ENCODE results near the gene CD40LG.

The CD40LG gene

GRCh38 chrX:136647677-136648360 is at the start of gene CD40LG:
TSS of gene CD40LG (plus strand) at chrX:136648158. CDS start at chrX:136648249, 91 bp downstream.
- no peak for DNase-seq (ENCODE audit: low read depth)

- no peak for DNase-seq (ENCODE audit: low read depth)
Observed at GRCh38 chrX:136598631-136599030, 49.3 kb upstream of the CD40LG start.

- no peak for DNase-seq (ENCODE audit: low read depth)
Observed at GRCh38 chrX:136600059-136600458, 47.9 kb upstream of the CD40LG start.

GRCh38 chrX:136607236-136607635 is 40.7 kb upstream of the CD40LG start:
- no peak for DNase-seq (ENCODE audit: low read depth)

- DNase-seq (ENCODE audit: low read depth) = no peak
Observed at GRCh38 chrX:136608295-136608933, 39.5 kb upstream of the CD40LG start.

- DNase-seq (ENCODE audit: low read depth) = no peak
Observed at GRCh38 chrX:136616987-136617685, 30.8 kb upstream of the CD40LG start.

GRCh38 chrX:136619899-136620505 is 28.0 kb upstream of the CD40LG start:
- DNase-seq (ENCODE audit: low read depth) = no peak

- no peak for DNase-seq (ENCODE audit: low read depth)
Observed at GRCh38 chrX:136620780-136621179, 27.2 kb upstream of the CD40LG start.

- no peak for DNase-seq (ENCODE audit: low read depth)
Observed at GRCh38 chrX:136622568-136622967, 25.4 kb upstream of the CD40LG start.

- DNase-seq (ENCODE audit: low read depth) = no peak
Observed at GRCh38 chrX:136623396-136623795, 24.6 kb upstream of the CD40LG start.

GRCh38 chrX:136625246-136625645 is 22.7 kb upstream of the CD40LG start:
- DNase-seq (ENCODE audit: low read depth) = no peak

GRCh38 chrX:136626237-136626636 is 21.7 kb upstream of the CD40LG start:
- no peak for DNase-seq (ENCODE audit: low read depth)

- DNase-seq (ENCODE audit: low read depth) = no peak
Observed at GRCh38 chrX:136626891-136627290, 21.1 kb upstream of the CD40LG start.

- no peak for DNase-seq (ENCODE audit: low read depth)
Observed at GRCh38 chrX:136627409-136627808, 20.5 kb upstream of the CD40LG start.

- DNase-seq (ENCODE audit: low read depth) = no peak
Observed at GRCh38 chrX:136629084-136629750, 18.7 kb upstream of the CD40LG start.

- DNase-seq (ENCODE audit: low read depth) = no peak
Observed at GRCh38 chrX:136630881-136631280, 17.1 kb upstream of the CD40LG start.

- no peak for DNase-seq (ENCODE audit: low read depth)
Observed at GRCh38 chrX:136635235-136635634, 12.7 kb upstream of the CD40LG start.

GRCh38 chrX:136636121-136636520 is 11.8 kb upstream of the CD40LG start:
- no peak for DNase-seq (ENCODE audit: low read depth)

- no peak for DNase-seq (ENCODE audit: low read depth)
Observed at GRCh38 chrX:136639506-136640176, 8.3 kb upstream of the CD40LG start.

- DNase-seq (ENCODE audit: low read depth) = no peak
Observed at GRCh38 chrX:136643243-136643642, 4.7 kb upstream of the CD40LG start.

GRCh38 chrX:136646602-136647239 is 1.2 kb upstream of the CD40LG start:
- DNase-seq (ENCODE audit: low read depth) = no peak
